NB4 (cell line): ENCODE results near the gene MAP3K12.

ENCODE experiments used
- POLR2A ChIP-seq: IDR thresholded peaks from 2 replicates; pipeline ENCODE4 v1.6.1; 2011; ENCODE audit warnings: mild to moderate bottlenecking; ENCODE audit not compliant: insufficient read length; ENCODE audit errors: extremely low read depth
- TF ChIP-seq, protein P1 (sequence below): IDR thresholded peaks from one replicate; pipeline ENCODE4 v1.5.1; 2012; ENCODE audit warnings: low read depth, low read length
- TF ChIP-seq, protein P2 (sequence below): IDR thresholded peaks from 2 replicates; pipeline ENCODE4 v1.6.1; 2011; ENCODE audit warnings: low read depth, low read length

DNA sequence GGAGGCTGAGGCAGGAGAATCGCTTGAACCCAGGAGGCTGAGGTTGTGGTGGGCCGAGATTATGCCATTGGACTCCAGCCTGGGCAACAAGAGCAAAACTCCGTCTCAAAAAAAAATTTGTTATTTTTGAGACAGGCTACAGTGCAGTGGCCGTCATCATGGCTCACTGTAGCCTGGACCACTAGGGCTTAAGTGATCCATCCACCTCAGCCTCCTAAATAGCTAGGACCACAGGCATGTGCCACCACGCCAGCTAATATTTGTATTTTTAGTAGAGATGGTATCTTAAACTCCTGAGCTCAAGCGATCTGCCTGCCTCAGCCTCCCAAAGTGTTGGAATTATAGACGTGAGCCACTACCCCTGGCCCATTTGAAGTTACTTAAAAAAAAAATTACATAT lies 48.3 kb downstream of the MAP3K12 start:
- TF ChIP-seq, protein P1, sequence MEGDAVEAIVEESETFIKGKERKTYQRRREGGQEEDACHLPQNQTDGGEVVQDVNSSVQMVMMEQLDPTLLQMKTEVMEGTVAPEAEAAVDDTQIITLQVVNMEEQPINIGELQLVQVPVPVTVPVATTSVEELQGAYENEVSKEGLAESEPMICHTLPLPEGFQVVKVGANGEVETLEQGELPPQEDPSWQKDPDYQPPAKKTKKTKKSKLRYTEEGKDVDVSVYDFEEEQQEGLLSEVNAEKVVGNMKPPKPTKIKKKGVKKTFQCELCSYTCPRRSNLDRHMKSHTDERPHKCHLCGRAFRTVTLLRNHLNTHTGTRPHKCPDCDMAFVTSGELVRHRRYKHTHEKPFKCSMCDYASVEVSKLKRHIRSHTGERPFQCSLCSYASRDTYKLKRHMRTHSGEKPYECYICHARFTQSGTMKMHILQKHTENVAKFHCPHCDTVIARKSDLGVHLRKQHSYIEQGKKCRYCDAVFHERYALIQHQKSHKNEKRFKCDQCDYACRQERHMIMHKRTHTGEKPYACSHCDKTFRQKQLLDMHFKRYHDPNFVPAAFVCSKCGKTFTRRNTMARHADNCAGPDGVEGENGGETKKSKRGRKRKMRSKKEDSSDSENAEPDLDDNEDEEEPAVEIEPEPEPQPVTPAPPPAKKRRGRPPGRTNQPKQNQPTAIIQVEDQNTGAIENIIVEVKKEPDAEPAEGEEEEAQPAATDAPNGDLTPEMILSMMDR: no peak
- TF ChIP-seq POLR2A: no peak
- TF ChIP-seq, protein P2, sequence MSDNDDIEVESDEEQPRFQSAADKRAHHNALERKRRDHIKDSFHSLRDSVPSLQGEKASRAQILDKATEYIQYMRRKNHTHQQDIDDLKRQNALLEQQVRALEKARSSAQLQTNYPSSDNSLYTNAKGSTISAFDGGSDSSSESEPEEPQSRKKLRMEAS: no peak
